Aorta (tissue), 5 donors: ENCODE measurements around the gene RAB11FIP4. TPM values are rescaled to one million over a fixed set of nuclear protein-coding genes. Genes with fewer than 3 reads are reported as not detected.
A peak's percentile ranks its signal among the peaks of the same experiment; 100 is the strongest.

ENCODE experiments used
- ATAC-seq: fragments of 200-7000 bp; cut with Tn5 transposase; one replicate; pipeline ENCODE4 v1.9.1; 2022; ENCODE audit warnings: moderate library complexity; ENCODE audit not compliant: low FRiP score
- DNase-seq, 2 donors: peaks; one replicate each; pipeline ENCODE4 v3.0.0-alpha.2; 2020
- H3K27ac ChIP-seq, 2 donors: one replicate each; pipeline ENCODE4 v1.5.1; 2013; ENCODE audit warnings: low read length in 2 of 2, mild to moderate bottlenecking in 2 of 2, moderate library complexity in 2 of 2, control low read depth in 1 of 2, inconsistent platforms in 1 of 2, low read depth in 1 of 2
- H3K27me3 ChIP-seq, 2 donors: one replicate each; pipeline ENCODE4 v1.6.1; 2013; ENCODE audit warnings: control low read depth in 1 of 2, low read length in 1 of 2, mild to moderate bottlenecking in 1 of 2, moderate library complexity in 1 of 2; ENCODE audit not compliant: insufficient read depth in 2 of 2, control insufficient read depth in 1 of 2
- H3K36me3 ChIP-seq, 2 donors: one replicate each; pipeline ENCODE4 v1.6.1; 2013; ENCODE audit warnings: control low read depth in 1 of 2, low read length in 1 of 2, mild to moderate bottlenecking in 1 of 2; ENCODE audit not compliant: insufficient read depth in 2 of 2, control insufficient read depth in 1 of 2
- H3K4me1 ChIP-seq, 2 donors: one replicate each; pipeline ENCODE4 v1.6.1; 2013; ENCODE audit warnings: low read length in 2 of 2, control low read depth in 1 of 2, mild to moderate bottlenecking in 1 of 2, moderate library complexity in 1 of 2; ENCODE audit not compliant: insufficient read depth in 2 of 2, control insufficient read depth in 1 of 2
- H3K4me3 ChIP-seq, 2 donors: one replicate each; pipeline ENCODE4 v1.5.1; 2013; ENCODE audit warnings: low read length in 2 of 2, control low read depth in 1 of 2, mild to moderate bottlenecking in 1 of 2
- H3K9me3 ChIP-seq: one replicate; pipeline ENCODE4 v1.6.1; 2013; ENCODE audit warnings: mild to moderate bottlenecking, low read length; ENCODE audit not compliant: control insufficient read depth
- WGBS, 2 donors: extraction: QIAGEN DNeasy Blood & Tissue Kit; methylation state at CpG; one replicate each; pipeline ENCODE4 v1.1.7; 2013; 5-methylcytosine and 5-hydroxymethylcytosine counted together
- intact Hi-C, 2 donors: fragments of 100-400 bp; cut with DNase I; formaldehyde crosslinking; loops; one replicate each; pipeline versions ENCODE4 v1.14.2 to v1.15.0; 2022
- polyA plus RNA-seq, 2 donors: library from polyadenylated mRNA; stranded (reverse); fragments of 200-250 nt; gene quantifications; one replicate each; pipeline ENCODE4 v1.2.3, GENCODE V29; 2013
- total RNA-seq, 2 donors: library from RNA; stranded (reverse); fragmentation: NEBNext Ultra II Directional; extraction: Animal tissue kit (Norgen Biotek cat#: 25700); gene quantifications; one replicate each; pipeline ENCODE4 v1.2.1, GENCODE V29; 2021
- donor health status: healthy with polysubstance abuse.
- donor health status: Bipolar disorder and iron deficiency.
- donor health status: DM: no; HTN: no; CAD: no.
- donor health status: DM: no; HTN: no; CAD: no.
- donor health status: DM: yes; HTN: yes; CAD: no.

Gene RAB11FIP4
- total and polyA plus RNA-seq, 4 donors, result 0.15 to 2.6 (median 1.4) TPM

GRCh38 chr17:31549525-31550388 is 158.3 kb downstream of the RAB11FIP4 start:
- no peaks in the 10 kb centered on the region for H3K4me1 ChIP-seq
- intact Hi-C loops, result loop anchor here in 1 of 2 donors (10.0 kb wide), 1 partner anchor 355 kb away; the partner anchor contains the start of gene UTP6
- H3K36me3 ChIP-seq, result no peaks in the 10 kb centered on the region
- H3K9me3 ChIP-seq, result no peaks in the 10 kb centered on the region
- peak overlapping the region; percentile 52 to 72 for H3K4me3 ChIP-seq
- peak; percentile 95 to 98 for DNase-seq
- no peaks in the 10 kb centered on the region for H3K27me3 ChIP-seq
- peak overlapping the region in 1 of 2 donors; percentile 61 for H3K27ac ChIP-seq
- WGBS, 2 donors, result 0 to 1% methylated on average over 62 to 105 of the region's 105 CpGs
- peak; percentile 96 for ATAC-seq

- 16 to 17% methylated on average over 17 of the region's 17 CpGs for WGBS, 2 donors
- peak overlapping the region; percentile 16 to 52 for H3K4me3 ChIP-seq
- ATAC-seq (peak; percentile 12), DNase-seq (no peak)
- intact Hi-C loops, result loop anchor here in 1 of 2 donors (10.0 kb wide), 1 partner anchor 354 kb away; the partner anchor contains the start of gene UTP6
- peak overlapping the region in 1 of 2 donors; percentile 46 for H3K27ac ChIP-seq
- H3K9me3 ChIP-seq, result no peaks in the 10 kb centered on the region
- H3K36me3 ChIP-seq, result no peaks in the 10 kb centered on the region
- no peaks in the 10 kb centered on the region for H3K27me3 ChIP-seq
- no peaks in the 10 kb centered on the region for H3K4me1 ChIP-seq
Measured at GRCh38 chr17:31550389-31551056, 159.0 kb downstream of the RAB11FIP4 start.

GRCh38 chr17:31552568-31552967 is 161.1 kb downstream of the RAB11FIP4 start:
- WGBS, 2 donors, result 89 to 92% methylated on average over 3 of the region's 3 CpGs
- intact Hi-C loops, result loop anchor here in 1 of 2 donors (10.0 kb wide), 1 partner anchor 352 kb away; the partner anchor contains the start of gene UTP6
- H3K36me3 ChIP-seq, result no peaks in the 10 kb centered on the region

GRCh38 chr17:31553506-31553905 is 162.0 kb downstream of the RAB11FIP4 start:
- H3K27me3 ChIP-seq, result no peaks in the 10 kb centered on the region
- no peak overlapping the region for H3K4me3 ChIP-seq
- no peak overlapping the region for H3K27ac ChIP-seq
- H3K36me3 ChIP-seq, result no peaks in the 10 kb centered on the region
- no peaks in the 10 kb centered on the region for H3K4me1 ChIP-seq
- ATAC-seq (no peak), DNase-seq (no peak)
- H3K9me3 ChIP-seq, result no peaks in the 10 kb centered on the region
- WGBS, 2 donors, result 81 to 86% methylated on average over 5 of the region's 5 CpGs
- intact Hi-C loops, result loop anchor here in 1 of 2 donors (10.0 kb wide), 1 partner anchor 351 kb away; the partner anchor contains the start of gene UTP6

More at GRCh38 chr17:31552568-31552967, 161.1 kb downstream of the RAB11FIP4 start:
- no peaks in the 10 kb centered on the region for H3K9me3 ChIP-seq
- H3K27ac ChIP-seq, result no peak overlapping the region
- H3K4me1 ChIP-seq, result no peaks in the 10 kb centered on the region
- DNase-seq (no peak), ATAC-seq (no peak)
- no peak overlapping the region for H3K4me3 ChIP-seq
- H3K27me3 ChIP-seq, result no peaks in the 10 kb centered on the region

GRCh38 chr17:31554930-31555329 is 163.5 kb downstream of the RAB11FIP4 start:
- Histone ChIP-seq H3K36me3 (no peaks in the 10 kb centered on the region), H3K27me3 (no peaks in the 10 kb centered on the region), H3K9me3 (no peaks in the 10 kb centered on the region), H3K4me1 (no peaks in the 10 kb centered on the region), H3K4me3 (no peak overlapping the region), H3K27ac (no peak overlapping the region)
- no peak for DNase-seq
- WGBS, 2 donors, result 69 to 78% methylated on average over 1 of the region's 1 CpG
- no peak for ATAC-seq
- intact Hi-C loops, result loop anchor here in 1 of 2 donors (10.0 kb wide), 1 partner anchor 350 kb away; the partner anchor contains the start of gene UTP6

DNA sequence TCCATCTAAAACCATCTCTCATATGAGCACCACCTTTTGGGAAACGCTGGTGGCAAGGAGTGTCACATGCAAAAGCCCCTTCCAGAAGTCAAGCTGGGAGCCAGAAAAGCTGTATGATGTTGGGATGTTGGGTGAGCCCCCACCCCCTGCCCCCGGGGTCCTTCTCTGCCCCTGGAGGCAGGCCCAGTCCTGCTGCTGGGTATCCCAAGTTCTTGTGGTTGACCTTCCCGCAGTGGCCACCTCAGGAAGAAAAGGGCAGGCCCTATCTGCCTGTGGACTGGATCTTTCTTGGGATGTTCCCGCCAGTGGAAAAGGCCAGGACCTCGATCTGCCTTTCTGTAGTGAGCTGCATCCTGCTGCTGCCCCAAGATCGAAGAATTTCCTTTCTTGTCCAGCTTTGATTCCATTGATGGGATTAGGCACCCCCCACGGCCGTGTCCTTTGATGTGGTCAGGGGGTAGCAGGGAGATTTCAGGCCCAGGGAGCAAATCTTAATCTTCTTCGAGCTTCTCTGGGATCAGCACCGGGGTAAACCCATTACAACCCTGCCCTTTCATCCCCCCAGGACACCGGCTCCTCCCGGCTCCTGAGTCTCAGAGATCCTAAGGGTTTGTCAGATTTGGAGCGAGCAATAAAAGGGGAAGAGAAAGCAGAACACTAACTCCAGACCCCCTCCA is 165.6 kb downstream of the RAB11FIP4 start:
- H3K4me3 ChIP-seq, result no peak overlapping the region
- intact Hi-C loops, result loop anchor here in 1 of 2 donors (10.0 kb wide), 1 partner anchor 348 kb away; the partner anchor contains the start of gene UTP6

GRCh38 chr17:31558748-31559583 is 167.5 kb downstream of the RAB11FIP4 start:
- ATAC-seq (peak; percentile 92), DNase-seq (peak; percentile 89 to 94)
- no peaks in the 10 kb centered on the region for H3K36me3 ChIP-seq
- WGBS, 2 donors, result 0% methylated on average over 73 to 111 of the region's 111 CpGs
- H3K4me3 ChIP-seq, result peak overlapping the region; percentile 74 to 97
- H3K27ac ChIP-seq, result peak overlapping the region; percentile 79 to 96
- intact Hi-C loops, result loop anchor here (1.0 to 10.0 kb wide), 2 partner anchors 283 to 346 kb away; partner anchors contain the start of gene UTP6 (in 1 of the 2)
- no peaks in the 10 kb centered on the region for H3K9me3 ChIP-seq
- H3K27me3 ChIP-seq, result no peaks in the 10 kb centered on the region
- peaks cover 0 to 3% of the 10 kb centered on the region in 2 donors for H3K4me1 ChIP-seq

More for the DNA sequence above, 165.6 kb downstream of the RAB11FIP4 start:
- Histone ChIP-seq H3K27me3 (no peaks in the 10 kb centered on the region), H3K4me1 (peaks cover 0 to 3% of the 10 kb centered on the region in 2 donors), H3K27ac (no peak overlapping the region), H3K9me3 (no peaks in the 10 kb centered on the region), H3K36me3 (no peaks in the 10 kb centered on the region)
- DNase-seq (peak in 1 of 2 donors; percentile 32), ATAC-seq (no peak)
- 92 to 93% methylated on average over 13 of the region's 13 CpGs for WGBS, 2 donors
